GM12875 (cell line): ENCODE results near the gene SSR1.
A peak's percentile ranks its signal among the peaks of the same experiment; 100 is the strongest.
"Not testable (repeated sequence)": the region's sequence is repeated elsewhere in the genome, so short reads cannot be mapped to it uniquely, and the experiment has no call there.

Experiments
- H3K4me3 ChIP-seq: one replicate; pipeline ENCODE4 v1.5.1; 2011; ENCODE audit warnings: low read depth, low read length, control low read depth
- CTCF ChIP-seq: IDR thresholded peaks from 2 replicates; pipeline ENCODE4 v1.5.1; 2011; ENCODE audit warnings: low read depth, mild to moderate bottlenecking, control low read depth, inconsistent platforms, low read length, moderate library complexity, borderline replicate concordance; ENCODE audit not compliant: insufficient read depth

The SSR1 gene

GRCh38 chr6:7339007-7339732 lies 26.2 kb upstream of the SSR1 start:
- peak; percentile 42; the same call in 1 of the 2 replicates for TF ChIP-seq CTCF
- not testable (repeated sequence) for H3K4me3 ChIP-seq

- H3K4me3 ChIP-seq: no peak overlapping the region
- no peak for TF ChIP-seq CTCF
Observed at GRCh38 chr6:7338031-7338430, 25.0 kb upstream of the SSR1 start.

GRCh38 chr6:7335519-7335918 lies 22.5 kb upstream of the SSR1 start:
- no peak for TF ChIP-seq CTCF
- no peak overlapping the region for H3K4me3 ChIP-seq

GRCh38 chr6:7334685-7335084 lies 21.7 kb upstream of the SSR1 start:
- no peak for TF ChIP-seq CTCF
- H3K4me3 ChIP-seq: no peak overlapping the region

GRCh38 chr6:7332090-7332745 lies 19.2 kb upstream of the SSR1 start:
- TF ChIP-seq CTCF: no peak
- no peak overlapping the region for H3K4me3 ChIP-seq

GRCh38 chr6:7331452-7331851 lies 18.5 kb upstream of the SSR1 start:
- no peak for TF ChIP-seq CTCF
- no peak overlapping the region for H3K4me3 ChIP-seq

GRCh38 chr6:7328243-7328642 lies 15.2 kb upstream of the SSR1 start:
- TF ChIP-seq CTCF: no peak
- no peak overlapping the region for H3K4me3 ChIP-seq
